NCI-H2171 treated with DMSO at 0.1 percent for 48 hours (cell line): ENCODE results near the gene DCDC2.
"Not testable (repeated sequence)": the region's sequence is repeated elsewhere in the genome, so short reads cannot be mapped to it uniquely, and the experiment has no call there.

Source experiments
- DNase-seq: peaks from one replicate; lab custom pipeline; 2025; lab: John Stamatoyannopoulos, UW

The DCDC2 gene

GRCh38 chr6:24148154-24148570 lies 209.7 kb downstream of the DCDC2 start:
- DNase-seq = no peak

GRCh38 chr6:24147511-24148153 lies 210.2 kb downstream of the DCDC2 start:
- DNase-seq = no peak

DNA sequence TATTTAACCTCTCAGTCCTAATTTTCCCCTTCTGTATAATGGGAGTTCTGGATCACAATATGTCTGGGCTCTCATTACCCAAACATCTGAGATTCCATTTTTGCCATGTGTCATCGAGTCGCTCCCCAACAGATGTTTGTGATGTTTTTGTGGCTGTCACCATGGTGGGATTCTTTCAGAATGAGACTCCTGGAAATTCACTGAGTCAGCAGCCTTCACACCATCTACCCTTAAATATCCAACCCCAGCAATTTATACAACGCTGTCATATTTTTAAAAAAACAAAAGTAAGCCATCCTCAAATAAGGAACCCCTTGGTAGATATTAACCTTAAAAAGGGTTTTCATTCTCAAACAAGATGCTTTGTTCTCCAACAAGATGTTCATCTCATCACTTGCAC lies 211.0 kb downstream of the DCDC2 start:
- no peak for DNase-seq

DNA sequence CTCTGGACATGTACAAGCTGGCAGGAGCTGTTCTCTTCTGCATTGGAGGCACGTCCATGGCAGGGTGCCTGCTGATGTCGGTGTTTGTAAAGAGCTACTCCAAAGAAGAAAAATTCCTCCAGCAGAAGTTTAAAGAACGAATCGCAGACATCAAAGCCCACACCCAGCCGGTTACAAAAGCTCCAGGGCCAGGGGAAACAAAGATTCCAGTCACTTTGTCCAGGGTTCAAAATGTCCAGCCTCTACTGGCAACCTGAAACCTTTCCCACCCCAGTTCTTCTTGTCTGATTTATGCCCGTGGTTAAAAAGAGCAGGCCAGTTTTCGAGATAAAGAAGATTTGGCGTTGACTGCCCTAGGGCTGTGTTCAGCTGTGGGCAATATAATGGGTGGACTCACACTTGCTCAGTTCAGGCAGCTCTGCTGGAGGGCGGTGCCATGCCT lies 212.1 kb downstream of the DCDC2 start:
- DNase-seq = no peak

DNA sequence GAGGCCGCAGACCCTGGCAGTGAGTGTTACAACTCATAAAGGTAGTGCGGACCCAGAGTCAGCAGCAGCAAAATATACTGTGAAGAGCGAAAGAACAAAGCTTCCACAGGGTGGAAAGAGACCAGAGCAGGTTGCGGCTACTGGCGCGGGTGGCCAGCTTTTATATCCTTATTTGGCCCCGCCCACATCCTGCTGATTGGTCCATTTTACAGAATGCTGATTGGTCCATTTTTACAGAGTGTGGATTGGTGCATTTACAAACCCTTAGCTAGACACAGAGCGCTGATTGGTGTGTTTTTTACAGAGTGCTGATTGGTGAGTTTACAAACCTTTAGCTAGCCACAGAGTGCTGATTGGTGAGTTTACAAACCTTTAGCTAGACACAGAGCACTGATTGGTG lies 215.1 kb downstream of the DCDC2 start:
- DNase-seq = not testable (repeated sequence)

DNA sequence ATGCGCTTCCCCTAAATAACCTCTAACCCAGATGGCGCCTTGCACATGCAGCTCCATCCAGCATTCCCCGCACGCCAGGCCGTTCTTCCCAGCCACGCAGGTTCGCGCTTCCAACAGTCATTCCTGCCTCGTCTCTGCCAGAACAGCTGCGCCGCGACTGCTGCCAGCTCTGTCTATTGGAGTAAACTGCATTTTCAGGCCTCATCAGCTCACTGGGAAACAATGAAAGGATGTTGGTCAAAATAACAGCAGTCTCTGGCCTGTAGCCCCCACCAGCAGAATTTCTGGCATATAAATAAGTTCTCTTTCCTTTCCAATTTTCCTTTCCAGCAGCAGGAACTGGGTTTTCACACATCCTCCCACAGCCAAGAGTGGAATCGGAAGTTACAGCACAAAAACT lies 217.3 kb downstream of the DCDC2 start:
- no peak for DNase-seq

DNA sequence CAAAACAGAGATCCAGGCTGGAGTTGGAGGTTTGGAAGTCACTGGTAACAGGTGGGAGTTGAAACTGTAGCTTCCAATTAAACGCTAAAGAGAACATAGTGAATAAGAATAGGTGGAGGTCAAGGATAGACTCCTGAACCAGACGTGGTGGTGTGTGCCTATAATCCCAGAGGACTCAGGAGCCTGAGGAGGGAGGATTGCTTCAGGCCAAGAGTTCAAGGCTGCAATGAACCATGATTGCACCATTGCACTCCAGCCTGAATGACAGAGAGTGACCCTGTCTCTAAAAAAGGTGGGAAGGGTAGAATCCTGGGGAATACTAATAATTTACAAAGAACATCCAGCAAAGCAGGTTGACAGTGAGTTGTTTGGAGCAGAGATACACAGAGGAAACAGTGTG lies 218.2 kb downstream of the DCDC2 start:
- DNase-seq = no peak

DNA sequence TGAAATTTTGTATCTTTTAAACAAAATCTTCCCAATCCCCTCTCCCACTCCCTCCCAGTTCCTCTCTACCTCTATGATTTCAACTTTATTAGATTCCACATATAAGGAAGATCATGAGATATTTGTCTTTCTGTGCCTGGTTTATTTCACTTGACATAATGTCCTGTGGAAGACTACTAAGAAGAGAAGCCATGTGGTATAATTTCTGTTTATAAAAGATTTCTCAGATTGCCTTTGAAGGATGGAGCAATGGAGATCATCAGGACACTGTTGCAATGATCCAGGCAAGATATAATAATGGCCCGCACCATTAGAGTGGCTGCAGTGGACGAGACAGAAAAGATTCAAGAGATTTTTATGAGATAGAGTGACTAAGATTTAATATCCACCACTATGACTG lies 218.8 kb downstream of the DCDC2 start:
- DNase-seq = no peak

DNA sequence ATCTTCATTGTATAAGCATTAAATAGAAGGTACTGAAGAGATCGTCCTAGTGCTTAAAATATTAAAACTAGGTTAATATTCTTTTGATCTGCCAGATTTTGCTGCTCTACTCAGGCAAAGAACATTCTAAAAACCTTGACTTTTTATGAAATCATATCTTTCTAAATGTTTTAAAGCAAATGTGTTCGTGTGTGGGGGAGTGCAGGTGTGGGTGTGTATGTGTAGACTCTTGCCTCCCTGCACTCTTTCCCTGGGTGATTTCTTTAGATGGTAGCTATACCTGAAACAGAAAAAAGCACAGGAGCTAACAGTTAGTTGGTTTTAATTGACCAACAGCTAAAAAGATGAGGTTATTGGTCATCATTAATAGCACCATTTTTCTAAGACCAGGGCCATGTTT lies 226.1 kb downstream of the DCDC2 start:
- no peak for DNase-seq

DNA sequence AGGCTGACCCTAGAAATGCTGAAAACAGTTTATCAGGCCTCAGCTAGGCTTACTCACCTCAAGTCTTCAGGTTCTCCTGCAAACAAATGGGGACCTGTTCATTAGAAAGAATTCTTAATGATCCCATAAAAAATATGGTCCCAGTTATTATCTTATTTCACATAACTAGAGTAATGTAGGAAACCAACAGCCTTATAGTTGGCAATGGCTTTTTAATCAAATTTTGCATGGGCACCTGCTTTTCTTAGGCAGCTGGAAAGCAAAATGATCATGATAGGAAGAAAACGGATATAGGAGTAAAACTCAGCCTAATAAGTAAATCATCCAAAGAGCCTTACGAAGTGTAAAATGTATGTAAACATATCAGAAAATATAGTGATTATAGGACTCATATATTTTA lies 230.5 kb downstream of the DCDC2 start:
- no peak for DNase-seq

DNA sequence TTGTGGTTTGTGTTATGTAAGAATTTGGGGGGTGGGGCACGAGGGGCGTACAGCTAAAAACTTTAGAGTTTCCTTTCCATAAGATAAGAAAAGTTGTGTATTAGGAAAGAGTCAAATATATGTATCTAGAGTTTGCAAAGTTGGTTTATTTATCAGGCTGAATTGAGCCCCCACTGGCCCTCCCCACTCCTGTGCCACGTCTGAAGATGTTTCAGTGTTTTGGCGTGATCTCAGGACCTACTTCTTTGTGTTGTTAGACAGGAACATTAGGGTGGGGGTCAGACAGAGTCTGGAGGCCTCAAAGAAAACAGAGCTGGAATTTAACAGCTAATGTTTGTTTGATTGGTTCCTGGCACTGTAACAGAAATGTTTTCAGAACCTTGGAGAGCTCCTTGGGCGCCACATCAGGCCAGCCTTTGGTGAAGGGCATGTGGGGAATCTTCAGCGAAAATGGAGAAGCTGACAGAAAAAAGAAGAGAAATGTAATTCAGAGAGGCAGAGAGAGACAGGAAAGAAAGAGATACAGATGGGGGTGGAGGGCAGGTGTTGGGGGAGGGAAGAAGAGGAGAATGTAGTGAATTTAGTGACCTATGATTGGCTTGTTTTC lies 231.2 kb downstream of the DCDC2 start:
- peak; percentile 33 for DNase-seq

GRCh38 chr6:24125980-24126379 lies 231.9 kb downstream of the DCDC2 start, which contains the start of gene NRSN1:
NRSN1 (plus strand) TSS chr6:24126215; CDS start chr6:24134328, 8,113 bp downstream.
- DNase-seq = peak; percentile 87

- DNase-seq = peak; percentile 71
These were observed 235.7 kb downstream of the DCDC2 start for GRCh38 chr6:24122139-24122538.
